ENCODE measurements around the gene ERMARD. TPM values are rescaled to one million over a fixed set of nuclear protein-coding genes. Genes with fewer than 3 reads are reported as not detected.

The ERMARD gene
- total RNA-seq, 4 donors from 2014 or later, result 18.7 to 32.0 (median 27.6) TPM

DNA sequence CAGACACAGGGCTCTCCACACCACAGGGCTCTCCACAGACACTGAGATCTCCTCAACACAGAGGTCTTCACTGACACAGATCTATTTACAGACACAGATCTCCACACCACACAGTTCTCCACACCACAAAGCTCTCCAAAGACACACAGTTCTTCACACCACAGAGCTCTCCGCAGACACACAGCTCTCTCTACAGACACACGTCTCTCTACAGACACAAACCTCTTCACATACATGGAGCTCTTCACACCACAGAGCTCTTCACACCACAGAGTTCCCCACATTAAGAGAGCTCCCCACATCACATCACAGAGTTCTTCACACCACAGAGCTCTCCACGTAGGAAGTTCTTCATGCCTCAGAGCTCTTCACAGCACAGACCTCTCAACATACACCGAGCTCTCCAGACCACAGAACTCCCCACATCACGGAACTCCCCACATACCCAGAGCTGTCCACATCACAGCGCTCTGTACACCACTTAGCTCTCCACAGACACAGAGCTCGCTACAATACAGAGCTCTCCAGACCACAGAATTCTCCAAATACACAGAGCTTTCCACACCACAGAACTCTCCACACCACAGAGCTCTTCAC lies 53.9 kb downstream of the ERMARD start:
- TF ChIP-seq, protein P1, sequence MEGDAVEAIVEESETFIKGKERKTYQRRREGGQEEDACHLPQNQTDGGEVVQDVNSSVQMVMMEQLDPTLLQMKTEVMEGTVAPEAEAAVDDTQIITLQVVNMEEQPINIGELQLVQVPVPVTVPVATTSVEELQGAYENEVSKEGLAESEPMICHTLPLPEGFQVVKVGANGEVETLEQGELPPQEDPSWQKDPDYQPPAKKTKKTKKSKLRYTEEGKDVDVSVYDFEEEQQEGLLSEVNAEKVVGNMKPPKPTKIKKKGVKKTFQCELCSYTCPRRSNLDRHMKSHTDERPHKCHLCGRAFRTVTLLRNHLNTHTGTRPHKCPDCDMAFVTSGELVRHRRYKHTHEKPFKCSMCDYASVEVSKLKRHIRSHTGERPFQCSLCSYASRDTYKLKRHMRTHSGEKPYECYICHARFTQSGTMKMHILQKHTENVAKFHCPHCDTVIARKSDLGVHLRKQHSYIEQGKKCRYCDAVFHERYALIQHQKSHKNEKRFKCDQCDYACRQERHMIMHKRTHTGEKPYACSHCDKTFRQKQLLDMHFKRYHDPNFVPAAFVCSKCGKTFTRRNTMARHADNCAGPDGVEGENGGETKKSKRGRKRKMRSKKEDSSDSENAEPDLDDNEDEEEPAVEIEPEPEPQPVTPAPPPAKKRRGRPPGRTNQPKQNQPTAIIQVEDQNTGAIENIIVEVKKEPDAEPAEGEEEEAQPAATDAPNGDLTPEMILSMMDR (IDR thresholded peaks at IDR 0.05; ENCODE audit: low read depth), result no peak

DNA sequence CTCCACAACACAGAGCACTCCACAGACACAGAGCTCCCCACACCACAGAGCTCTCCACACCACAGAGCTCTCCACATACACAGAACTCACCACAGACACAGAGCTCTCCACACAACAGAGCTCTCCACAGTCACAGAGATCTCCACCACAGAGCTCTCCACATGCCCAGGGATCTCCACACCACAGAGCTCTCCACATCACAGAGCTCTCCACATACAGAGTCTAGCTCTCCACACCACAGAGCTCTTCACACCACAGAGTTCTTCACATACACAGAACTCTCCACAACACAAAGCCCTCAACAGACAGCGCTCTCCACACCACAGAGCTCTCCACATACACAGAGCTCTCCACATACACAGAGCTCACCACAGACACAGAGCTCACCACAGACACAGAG lies 55.3 kb downstream of the ERMARD start:
- TF ChIP-seq, protein P1 (IDR thresholded peaks at IDR 0.05; ENCODE audit: low read depth), result no peak

DNA sequence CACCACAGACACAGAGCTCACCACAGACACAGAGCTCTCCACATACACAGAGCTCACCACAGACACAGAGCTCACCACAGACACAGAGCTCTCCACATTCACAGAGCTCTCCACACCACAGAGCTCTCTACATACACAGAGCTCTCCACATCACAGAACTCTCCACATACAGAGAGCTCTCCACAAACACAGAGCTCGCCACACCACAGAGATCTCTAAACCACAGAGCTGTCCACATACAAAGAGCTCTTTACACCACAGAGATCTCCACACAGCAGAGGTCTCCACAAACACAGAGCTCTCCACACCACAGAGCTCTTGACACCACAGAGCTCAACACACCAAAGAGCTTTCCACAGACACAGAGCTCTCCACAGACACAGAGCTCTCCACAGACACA lies 55.8 kb downstream of the ERMARD start:
- TF ChIP-seq, protein P1 (IDR thresholded peaks at IDR 0.05; ENCODE audit: low read depth), result no peak

DNA sequence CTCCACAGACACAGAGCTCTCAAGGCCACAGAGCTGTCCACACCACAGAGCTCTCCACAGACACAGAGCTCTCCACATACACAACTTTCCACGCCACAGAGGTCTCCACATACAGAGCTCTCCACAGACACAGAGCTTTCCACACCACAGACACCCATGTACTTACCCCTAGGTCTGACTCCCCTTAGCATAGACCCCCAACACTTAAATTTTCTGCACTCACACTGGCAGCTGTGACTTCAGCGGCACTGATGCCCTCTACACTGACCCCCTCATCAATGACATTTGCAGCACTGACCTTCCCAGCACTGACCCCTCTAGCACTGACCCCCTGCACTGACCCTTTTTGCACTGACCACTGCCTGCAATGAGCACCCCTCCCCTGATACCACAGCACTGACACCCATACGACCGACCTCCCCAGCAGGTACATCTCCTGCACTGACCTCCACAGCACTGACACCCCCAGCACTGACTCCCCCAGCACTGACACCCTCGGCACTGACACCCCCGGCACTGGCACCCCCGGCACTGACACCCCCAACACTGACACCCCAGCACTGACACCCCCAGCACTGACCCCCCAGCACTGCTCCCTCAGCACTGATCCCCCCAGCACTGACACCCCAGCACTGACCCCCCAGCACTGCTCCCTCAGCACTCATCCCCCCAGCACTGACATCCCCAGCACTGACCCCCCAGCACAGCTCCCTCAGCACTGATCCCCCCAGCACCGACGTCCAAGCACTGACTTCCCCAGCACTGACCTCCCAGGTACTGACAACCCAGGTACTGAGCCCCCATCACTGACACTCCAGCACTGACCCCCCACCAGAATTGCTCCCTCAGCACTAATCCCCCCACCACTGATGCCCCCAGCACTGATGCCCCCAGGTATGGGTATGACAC lies 56.5 kb downstream of the ERMARD start:
- TF ChIP-seq, protein P1 (IDR thresholded peaks at IDR 0.05; ENCODE audit: low read depth), result no peak

DNA sequence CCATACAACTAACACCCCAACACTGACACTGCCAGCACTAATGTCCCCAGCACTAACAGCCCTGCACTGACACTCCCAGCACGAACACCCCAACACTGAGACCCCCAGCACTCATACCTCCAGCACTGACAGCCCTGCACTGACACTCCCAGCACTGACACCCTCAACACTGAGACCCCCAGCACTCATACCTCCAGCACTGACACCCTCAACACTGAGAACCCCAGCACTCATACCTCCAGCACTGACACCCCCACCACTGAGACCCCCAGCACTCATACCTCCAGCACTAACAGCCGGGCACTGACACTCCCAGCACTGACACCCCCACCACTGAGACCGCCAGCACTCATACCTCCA lies 57.2 kb downstream of the ERMARD start:
- TF ChIP-seq, protein P1 (IDR thresholded peaks at IDR 0.05; ENCODE audit: low read depth), result no peak

DNA sequence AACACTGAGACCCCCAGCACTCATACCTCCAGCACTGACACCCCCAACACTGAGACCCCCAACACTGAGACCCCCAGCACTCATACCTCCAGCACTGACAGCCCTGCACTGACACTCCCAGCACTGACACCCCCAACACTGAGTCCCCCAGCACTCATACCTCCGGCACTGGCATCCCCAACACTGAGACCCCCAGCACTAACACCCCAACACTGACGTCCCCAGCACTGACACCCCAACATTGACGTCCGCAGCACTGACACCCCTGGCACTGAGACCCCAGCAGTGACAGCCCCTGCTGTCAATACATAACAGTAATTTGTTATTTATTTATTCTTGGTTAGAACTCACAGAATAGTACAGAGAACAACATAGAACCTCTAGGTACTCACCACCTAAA lies 58.0 kb downstream of the ERMARD start:
- TF ChIP-seq, protein P1 (IDR thresholded peaks at IDR 0.05; ENCODE audit: low read depth), result no peak
